Fibroblast of skin of left biceps (primary cell): ENCODE measurements around the gene CENPB.
"Not testable (repeated sequence)": the region's sequence is repeated elsewhere in the genome, so short reads cannot be mapped to it uniquely, and the experiment has no call there.

Experiments used
- DNase-seq, 2 experiments: peaks; one replicate each; pipeline ENCODE4 v3.0.0-alpha.2; 2013; ENCODE audit warnings: low read depth in 2 of 2

CENPB gene

GRCh38 chr20:3789201-3789600, 2.7 kb upstream of the CENPB start:
- DNase-seq, result not testable (repeated sequence)

- no peak for DNase-seq
Measured at GRCh38 chr20:3788685-3789155, 2.2 kb upstream of the CENPB start.

- no peak for DNase-seq
Measured at GRCh38 chr20:3787324-3788014, 929 bp upstream of the CENPB start.

DNA sequence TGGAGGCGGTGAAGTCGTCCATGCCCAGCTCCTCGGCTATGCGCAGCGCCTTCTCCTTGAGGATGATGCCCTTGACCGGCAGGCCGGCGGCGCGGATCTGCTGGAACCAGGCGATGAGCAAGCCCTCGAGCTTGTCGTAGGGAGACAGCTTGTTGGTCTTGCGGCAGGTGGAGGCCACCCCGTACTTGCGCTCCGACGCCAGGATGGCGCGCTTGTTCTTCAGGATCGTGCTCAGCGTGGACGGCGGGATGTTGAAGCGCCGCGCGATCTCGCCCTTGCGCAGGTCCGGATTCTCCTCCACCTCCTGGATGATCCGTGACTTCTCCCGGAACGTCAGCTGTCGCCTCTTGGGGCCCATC, 435 bp downstream of the CENPB start:
- DNase-seq, result no peak

GRCh38 chr20:3785240-3786125, 1.1 kb downstream of the CENPB start:
- DNase-seq, result no peak

DNA sequence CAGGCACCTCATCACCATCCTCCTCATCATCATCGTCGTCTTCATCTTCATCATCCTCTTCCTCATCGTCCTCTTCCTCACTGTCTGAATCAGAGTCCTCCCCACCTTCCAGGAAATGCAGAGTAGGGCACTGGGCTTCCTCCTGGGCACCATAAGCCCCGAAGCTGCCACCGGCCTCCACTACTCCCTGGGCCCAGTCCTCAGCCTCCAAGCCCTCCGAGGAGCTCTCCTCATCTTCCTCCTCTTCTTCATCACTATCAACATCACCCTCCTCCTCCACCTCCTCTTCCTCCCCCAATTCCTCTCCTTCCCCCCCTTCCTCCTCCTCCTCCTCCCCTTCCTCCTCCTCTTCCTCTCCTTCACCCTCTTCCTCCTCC, 1.7 kb downstream of the CENPB start:
- DNase-seq, result no peak

DNA sequence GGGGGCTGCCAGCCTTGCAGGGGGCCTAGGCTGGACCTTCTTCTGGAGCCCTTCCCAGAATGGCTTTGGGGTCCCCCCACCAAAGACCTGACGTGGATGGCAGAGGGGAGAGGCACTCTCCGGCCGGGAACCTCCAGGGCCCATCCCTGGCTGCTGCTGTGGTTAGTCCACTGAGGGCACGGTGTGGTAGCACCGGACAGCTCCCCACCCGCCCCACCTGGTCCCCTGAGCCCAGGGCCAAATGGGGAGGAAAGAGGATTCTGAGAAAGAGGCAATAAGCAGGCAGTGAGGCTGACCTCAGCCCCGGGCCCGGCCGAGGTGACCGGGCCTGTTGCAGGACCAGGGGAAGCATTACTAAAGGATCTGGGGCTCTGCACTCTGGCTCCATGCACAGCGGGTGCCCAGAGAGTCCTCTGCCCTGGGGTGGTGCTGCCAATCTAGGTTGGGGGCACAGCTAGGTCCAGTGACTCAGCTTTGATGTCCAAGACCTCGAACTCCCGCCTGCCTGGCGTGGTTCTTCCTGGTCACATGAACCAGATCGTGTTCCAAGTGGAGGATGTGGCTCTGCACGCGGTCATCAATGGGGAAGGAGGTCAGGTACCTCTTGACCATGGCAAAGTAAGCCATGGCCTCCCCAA, 2.2 kb downstream of the CENPB start:
- DNase-seq, result no peak

GRCh38 chr20:3783511-3784195, 2.9 kb downstream of the CENPB start:
- DNase-seq, result no peak

DNA sequence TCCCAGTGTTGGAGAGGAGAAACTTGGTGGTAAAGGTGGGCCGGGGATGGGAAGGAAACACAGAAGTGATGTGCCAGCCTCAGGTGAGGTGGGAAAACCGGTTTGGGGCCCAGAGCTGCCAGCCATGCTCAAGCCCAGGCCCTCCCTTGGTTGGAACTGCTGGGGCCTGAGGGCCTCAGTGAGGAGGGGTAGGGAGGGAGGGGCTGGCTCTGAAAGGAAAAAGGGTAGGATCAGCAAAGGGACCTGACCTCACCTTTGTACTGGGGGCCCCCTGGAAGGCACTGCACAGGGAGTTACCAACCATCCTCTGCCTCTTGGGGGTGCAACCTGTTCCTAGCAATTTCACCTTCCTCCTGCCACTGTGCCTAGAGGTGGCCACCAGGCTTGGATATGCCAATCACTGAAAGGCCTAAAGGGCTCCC, 3.5 kb downstream of the CENPB start:
- no peak for DNase-seq

DNA sequence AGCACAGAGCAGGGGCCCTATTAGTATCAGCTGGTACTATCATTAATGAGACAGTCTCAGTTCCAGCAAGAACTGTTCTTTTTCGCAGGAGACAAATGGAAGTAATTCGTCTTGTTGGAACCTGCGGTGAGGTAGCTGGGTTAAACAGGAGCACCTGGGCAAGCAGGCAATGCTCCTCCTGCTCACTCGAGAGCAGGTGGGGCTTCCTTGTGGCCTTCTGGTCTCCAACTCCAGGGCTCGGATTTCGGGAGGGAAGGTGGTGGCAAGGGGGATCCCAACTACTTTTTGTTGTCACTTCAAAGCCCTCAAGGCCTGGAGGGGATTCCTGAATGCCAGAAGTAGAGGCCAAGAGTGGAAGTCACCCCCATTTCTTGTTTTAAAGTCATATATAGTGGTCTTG, 3.9 kb downstream of the CENPB start:
- DNase-seq, result no peak

DNA sequence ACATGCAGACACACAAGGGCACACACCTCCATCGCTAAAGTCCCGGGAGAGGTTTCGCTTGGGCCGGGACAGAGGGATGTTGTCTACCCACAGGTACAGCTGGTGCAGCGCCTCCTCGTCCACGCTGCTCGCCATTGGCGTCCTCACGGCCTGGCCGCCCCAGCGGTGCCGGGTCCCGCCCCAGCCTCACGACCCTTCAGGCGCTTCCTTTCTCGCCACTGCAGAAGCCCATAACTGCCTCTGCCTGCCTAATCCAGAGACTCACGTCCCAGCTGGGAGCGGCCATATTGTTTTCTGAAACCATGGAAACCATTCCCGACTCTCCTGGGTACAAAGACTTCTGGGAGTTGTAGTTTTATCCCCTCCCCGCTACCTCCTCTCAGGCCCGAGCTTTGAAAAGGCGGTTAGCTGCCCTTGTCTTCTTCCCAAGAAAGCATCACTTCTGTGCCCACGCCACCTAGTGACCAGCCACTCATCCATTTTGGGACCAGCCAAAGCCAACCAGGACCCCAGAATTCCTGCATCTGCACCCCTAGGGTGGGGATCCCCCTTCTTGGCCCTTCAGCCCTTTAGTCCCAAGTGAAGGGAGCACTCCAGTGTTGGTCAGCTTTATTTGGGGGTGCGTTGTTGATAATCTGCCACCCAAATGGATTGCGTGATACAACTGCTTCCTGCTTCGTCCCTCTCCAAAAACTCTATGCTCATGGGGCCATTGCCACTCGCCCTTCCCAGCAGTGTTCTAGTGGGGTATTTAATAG, 5.2 kb downstream of the CENPB start, which contains the start of gene SPEF1:
Gene SPEF1 (minus strand): TSS at position 296 of the 758 bp plus-strand sequence. CDS start 161 bp downstream, at position 135.
- peak; percentile 72 to 76 for DNase-seq

DNA sequence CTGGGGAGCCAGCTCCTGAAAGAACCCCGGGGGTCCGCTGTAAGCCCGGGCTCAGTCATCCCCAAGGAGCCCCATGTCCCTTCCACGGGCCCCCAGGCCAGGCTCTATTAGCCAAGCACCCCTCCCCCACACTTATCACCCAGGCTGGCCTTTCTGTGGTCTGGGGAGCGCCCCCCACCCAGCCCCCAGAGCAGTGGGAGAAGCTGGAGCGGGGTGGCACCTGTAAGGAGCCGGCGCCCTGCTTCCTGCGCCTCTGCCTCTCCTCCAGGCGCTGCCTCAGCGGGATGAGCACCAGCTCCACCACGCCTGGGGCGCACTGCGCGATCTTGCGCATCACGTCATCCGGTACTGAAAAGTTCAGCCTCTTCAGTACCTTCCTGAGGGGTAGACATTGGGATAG, 7.6 kb downstream of the CENPB start:
- no peak for DNase-seq

DNA sequence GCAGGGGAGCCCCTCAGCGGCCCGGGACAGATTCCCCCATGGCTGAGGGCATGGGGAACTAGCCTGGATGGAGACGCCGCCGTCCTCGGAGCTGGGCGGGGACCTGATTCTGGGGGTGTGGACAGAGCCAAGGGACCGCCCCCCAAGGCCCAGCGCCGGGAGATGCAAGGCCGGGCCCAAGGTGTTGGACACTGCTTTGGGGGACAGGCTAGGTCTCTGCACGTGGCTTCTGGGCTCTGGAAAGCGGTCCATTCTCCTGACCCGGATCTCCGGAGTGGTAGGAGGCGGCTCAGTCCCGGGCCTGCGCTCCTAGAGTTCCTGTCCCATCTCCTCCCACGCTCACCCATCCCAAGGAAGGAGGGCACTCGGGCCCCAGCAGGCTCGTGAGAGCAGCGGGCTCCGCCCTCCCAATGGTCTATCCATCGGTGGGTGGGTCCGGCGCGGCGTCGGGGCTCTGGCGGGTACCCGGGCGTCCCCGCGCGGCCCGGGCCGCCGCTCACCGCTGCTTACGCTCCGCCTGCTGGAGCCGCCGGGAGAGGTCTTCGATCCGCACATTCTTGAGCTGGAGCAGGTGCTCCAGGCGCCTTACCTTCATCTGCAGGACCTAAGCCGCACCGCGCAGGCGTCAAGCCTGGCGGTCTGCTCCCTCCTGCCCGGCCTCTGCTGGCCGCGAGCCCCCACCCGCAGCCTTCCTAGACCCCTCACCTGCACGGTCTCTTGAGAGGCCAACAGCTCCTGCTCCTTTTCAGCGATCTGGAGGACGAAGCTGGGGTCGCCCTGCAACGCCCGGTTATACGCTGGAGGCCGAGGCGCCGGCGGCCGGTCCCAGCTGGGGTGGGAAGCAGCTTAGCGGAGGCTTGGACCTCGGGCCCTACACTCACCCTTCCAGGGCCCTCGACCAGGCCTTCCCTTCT, 8.6 kb downstream of the CENPB start:
- DNase-seq, result no peak

GRCh38 chr20:3777381-3777715, 9.2 kb downstream of the CENPB start:
- DNase-seq, result no peak

GRCh38 chr20:3775457-3776108, 11.0 kb downstream of the CENPB start:
- DNase-seq, result no peak

GRCh38 chr20:3771552-3772058, 14.9 kb downstream of the CENPB start:
- DNase-seq, result no peak

DNA sequence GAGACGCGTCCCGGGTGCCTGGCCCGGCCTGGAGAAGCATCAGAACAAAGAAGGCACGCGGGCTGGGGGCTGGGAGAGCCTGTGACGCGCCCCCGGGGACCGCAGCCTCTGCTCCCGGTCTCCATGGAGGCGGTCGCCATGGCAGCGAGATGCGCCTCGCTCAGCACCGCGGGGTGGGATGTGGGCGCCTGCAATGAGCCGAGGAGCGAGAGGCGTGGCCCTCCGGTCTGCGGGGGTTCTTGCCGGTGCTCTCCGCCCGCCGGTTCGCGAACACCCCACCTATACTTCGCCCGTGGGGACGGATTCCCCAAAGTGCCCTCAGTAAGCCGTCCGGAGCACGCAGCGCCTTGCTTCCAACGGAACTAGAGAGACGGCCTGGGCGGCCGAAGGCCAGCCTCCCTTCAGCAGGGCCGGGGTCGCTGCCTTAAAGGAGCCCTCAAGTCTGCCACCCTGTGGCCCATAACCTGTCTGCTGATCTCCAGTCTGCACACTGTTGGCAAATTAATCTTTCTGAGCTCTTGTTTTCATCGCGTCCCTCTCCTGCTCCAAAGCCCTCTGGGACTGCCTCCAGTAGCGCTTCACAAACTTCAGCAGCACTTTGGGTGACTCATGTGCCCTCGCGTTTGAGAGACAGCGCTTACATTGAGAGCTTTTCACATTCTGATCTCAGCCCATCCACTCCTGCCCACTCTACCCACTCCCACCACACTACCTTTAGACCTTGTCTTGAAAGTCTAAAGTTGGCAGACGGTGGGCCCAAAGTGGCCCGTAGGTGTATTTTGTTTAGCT, 18.0 kb downstream of the CENPB start:
- peak; percentile 49 to 65 for DNase-seq
